PC-3 (cell line): ENCODE results near the gene CPNE7. TPM values are rescaled to one million over a fixed set of nuclear protein-coding genes. Genes with fewer than 3 reads are reported as not detected.

Experiments
- ATAC-seq: fragments of 200-7000 bp; cut with Tn5 transposase; 2 replicates; pipeline ENCODE4 v1.9.1; 2020; ENCODE audit warnings: mild to moderate bottlenecking, moderate library complexity
- BruUV-seq: library from RNA; stranded (reverse); fragments of 400-500 nt; replicated peaks from 2 replicates; lab custom pipeline; 2021; lab: Mats Ljungman, UMichigan
- CTCF ChIA-PET: fragments of 300-600 bp; sonication (Branson Sonifier 250); formaldehyde crosslinking; loops from one replicate; lab custom pipeline; 2022; ENCODE audit warnings: antibody characterized with exemption; lab: Charles Lee
- POLR2A ChIA-PET: fragments of 300-600 bp; sonication (Branson Sonifier 250); formaldehyde crosslinking; loops from one replicate; lab custom pipeline; 2022; ENCODE audit warnings: antibody characterized with exemption; ENCODE audit not compliant: unreplicated experiment; lab: Charles Lee
- DNase-seq: peaks from one replicate; pipeline ENCODE4 v3.0.0-alpha.2; 2015
- H2AFZ ChIP-seq: fragments of 300-600 bp; sonication (generic); 2 replicates; pipeline ENCODE4 v1.6.0; 2016; ENCODE audit warnings: antibody characterized with exemption, low read length
- H3F3A ChIP-seq: fragments of 300-600 bp; sonication (generic); one replicate; pipeline ENCODE4 v1.6.0; 2017; ENCODE audit warnings: antibody characterized with exemption, low read length, control low read depth, mild to moderate bottlenecking; ENCODE audit not compliant: unreplicated experiment
- H3K27ac ChIP-seq: fragments of 300-600 bp; sonication (generic); 2 replicates; pipeline ENCODE4 v1.5.1; 2016; ENCODE audit warnings: mild to moderate bottlenecking, low read length
- H3K27me3 ChIP-seq: fragments of 300-600 bp; sonication (generic); 2 replicates; pipeline ENCODE4 v1.6.1; 2016; ENCODE audit warnings: low read length, mixed read lengths
- H3K36me3 ChIP-seq: fragments of 300-600 bp; sonication (generic); 2 replicates; pipeline ENCODE4 v1.6.1; 2016; ENCODE audit warnings: low read depth, mixed run types, low read length, mixed read lengths
- H3K4me1 ChIP-seq: fragments of 300-600 bp; sonication (generic); 2 replicates; pipeline ENCODE4 v1.5.1; 2016; ENCODE audit warnings: low read length; ENCODE audit not compliant: insufficient read depth
- H3K4me2 ChIP-seq: fragments of 300-600 bp; sonication (generic); 2 replicates; pipeline ENCODE4 v1.6.0; 2016; ENCODE audit warnings: low read length
- H3K4me3 ChIP-seq: fragments of 300-600 bp; sonication (generic); 2 replicates; pipeline ENCODE4 v1.5.1; 2016; ENCODE audit warnings: mild to moderate bottlenecking, low read length, mixed read lengths
- H3K79me2 ChIP-seq: fragments of 300-600 bp; sonication (generic); 2 replicates; pipeline ENCODE4 v1.6.1; 2017; ENCODE audit warnings: low read length, mixed read lengths
- H3K9ac ChIP-seq: fragments of 300-600 bp; sonication (generic); 2 replicates; pipeline ENCODE4 v1.6.0; 2016; ENCODE audit warnings: mild to moderate bottlenecking, low read length
- H3K9me2 ChIP-seq: fragments of 300-600 bp; sonication (generic); replicated peaks from 2 replicates; pipeline ENCODE4 v1.6.1; 2016; ENCODE audit warnings: mixed run types, low read length, mixed read lengths
- H3K9me3 ChIP-seq: fragments of 300-600 bp; sonication (generic); 2 replicates; pipeline ENCODE4 v1.6.1; 2016; ENCODE audit warnings: low read length, mixed read lengths
- H4K20me1 ChIP-seq: fragments of 300-600 bp; sonication (generic); 2 replicates; pipeline ENCODE4 v1.6.1; 2016; ENCODE audit warnings: low read length, mixed read lengths
- EZH2 ChIP-seq: fragments of 300-600 bp; sonication (generic); IDR thresholded peaks from one replicate; pipeline ENCODE4 v1.6.1; 2017; ENCODE audit warnings: antibody characterized with exemption, mild to moderate bottlenecking, low read length; ENCODE audit not compliant: unreplicated experiment
- EZH2phosphoT487 ChIP-seq: fragments of 300-600 bp; sonication (generic); IDR thresholded peaks from 2 replicates; pipeline ENCODE4 v1.6.1; 2018; ENCODE audit warnings: mild to moderate bottlenecking, antibody characterized with exemption, low read length, borderline replicate concordance
- intact Hi-C: fragments of 100-400 bp; cut with micrococcal nuclease; formaldehyde crosslinking; loops from 2 replicates; pipeline ENCODE4 v1.9.0; 2023
- total RNA-seq: library from RNA; depleted of rRNA; stranded (reverse); fragments of >200 nt; gene quantifications from 2 replicates; pipeline ENCODE4 v1.2.3, GENCODE V29; 2014
- TF ChIP-seq, protein P1 (sequence below): fragments of 300-600 bp; sonication (generic); conservative IDR thresholded peaks from 2 replicates; pipeline ENCODE4 v1.5.1; 2017; ENCODE audit warnings: antibody characterized with exemption, low read depth, mild to moderate bottlenecking, low read length

CPNE7 gene
- total RNA-seq, 1 experiment from 2014 or later, result 29.7 TPM

DNA sequence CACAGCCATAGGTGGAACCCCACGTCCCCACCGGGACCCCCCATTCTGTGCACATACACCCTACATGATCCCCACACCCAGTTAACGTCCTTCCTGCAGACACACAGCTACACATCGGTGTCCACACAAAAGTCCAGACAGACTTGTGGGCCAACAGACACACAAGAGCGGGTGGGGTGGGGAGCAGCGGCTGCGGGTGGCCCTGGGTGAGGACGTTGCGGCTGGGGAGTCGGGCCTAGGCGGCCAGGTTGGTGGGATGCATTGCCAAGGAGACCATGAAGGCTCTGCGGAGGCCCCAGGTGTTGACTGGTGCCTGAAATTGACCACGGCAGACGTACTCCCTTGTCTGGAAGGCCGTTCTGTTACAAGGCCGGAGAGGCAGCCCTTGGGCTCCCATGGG, 29.2 kb downstream of the CPNE7 start:
- Histone ChIP-seq H2AFZ (no peak overlapping the region), H3K79me2 (no peaks in the 10 kb centered on the region), H3K9ac (no peak overlapping the region), H3K27me3 (no peaks in the 10 kb centered on the region), H4K20me1 (no peaks in the 10 kb centered on the region), H3K4me3 (no peak overlapping the region), H3K4me1 (peaks cover 10% of the 10 kb centered on the region), H3K9me3 (no peaks in the 10 kb centered on the region), H3F3A (no peaks in the 10 kb centered on the region), H3K27ac (no peak overlapping the region), H3K36me3 (no peaks in the 10 kb centered on the region), H3K4me2 (no peak overlapping the region), H3K9me2 (no peaks in the 10 kb centered on the region)
- ATAC-seq, result no peak
- DNase-seq, result no peak
- CTCF ChIA-PET, result no interaction called here
- TF ChIP-seq EZH2 (no peak), EZH2phosphoT487 (no peak)
- TF ChIP-seq, protein P1, sequence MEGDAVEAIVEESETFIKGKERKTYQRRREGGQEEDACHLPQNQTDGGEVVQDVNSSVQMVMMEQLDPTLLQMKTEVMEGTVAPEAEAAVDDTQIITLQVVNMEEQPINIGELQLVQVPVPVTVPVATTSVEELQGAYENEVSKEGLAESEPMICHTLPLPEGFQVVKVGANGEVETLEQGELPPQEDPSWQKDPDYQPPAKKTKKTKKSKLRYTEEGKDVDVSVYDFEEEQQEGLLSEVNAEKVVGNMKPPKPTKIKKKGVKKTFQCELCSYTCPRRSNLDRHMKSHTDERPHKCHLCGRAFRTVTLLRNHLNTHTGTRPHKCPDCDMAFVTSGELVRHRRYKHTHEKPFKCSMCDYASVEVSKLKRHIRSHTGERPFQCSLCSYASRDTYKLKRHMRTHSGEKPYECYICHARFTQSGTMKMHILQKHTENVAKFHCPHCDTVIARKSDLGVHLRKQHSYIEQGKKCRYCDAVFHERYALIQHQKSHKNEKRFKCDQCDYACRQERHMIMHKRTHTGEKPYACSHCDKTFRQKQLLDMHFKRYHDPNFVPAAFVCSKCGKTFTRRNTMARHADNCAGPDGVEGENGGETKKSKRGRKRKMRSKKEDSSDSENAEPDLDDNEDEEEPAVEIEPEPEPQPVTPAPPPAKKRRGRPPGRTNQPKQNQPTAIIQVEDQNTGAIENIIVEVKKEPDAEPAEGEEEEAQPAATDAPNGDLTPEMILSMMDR, result no peak
- POLR2A ChIA-PET, result no interaction called here
- intact Hi-C loops, result no loop called here
- BruUV-seq, result no TSS peak

DNA sequence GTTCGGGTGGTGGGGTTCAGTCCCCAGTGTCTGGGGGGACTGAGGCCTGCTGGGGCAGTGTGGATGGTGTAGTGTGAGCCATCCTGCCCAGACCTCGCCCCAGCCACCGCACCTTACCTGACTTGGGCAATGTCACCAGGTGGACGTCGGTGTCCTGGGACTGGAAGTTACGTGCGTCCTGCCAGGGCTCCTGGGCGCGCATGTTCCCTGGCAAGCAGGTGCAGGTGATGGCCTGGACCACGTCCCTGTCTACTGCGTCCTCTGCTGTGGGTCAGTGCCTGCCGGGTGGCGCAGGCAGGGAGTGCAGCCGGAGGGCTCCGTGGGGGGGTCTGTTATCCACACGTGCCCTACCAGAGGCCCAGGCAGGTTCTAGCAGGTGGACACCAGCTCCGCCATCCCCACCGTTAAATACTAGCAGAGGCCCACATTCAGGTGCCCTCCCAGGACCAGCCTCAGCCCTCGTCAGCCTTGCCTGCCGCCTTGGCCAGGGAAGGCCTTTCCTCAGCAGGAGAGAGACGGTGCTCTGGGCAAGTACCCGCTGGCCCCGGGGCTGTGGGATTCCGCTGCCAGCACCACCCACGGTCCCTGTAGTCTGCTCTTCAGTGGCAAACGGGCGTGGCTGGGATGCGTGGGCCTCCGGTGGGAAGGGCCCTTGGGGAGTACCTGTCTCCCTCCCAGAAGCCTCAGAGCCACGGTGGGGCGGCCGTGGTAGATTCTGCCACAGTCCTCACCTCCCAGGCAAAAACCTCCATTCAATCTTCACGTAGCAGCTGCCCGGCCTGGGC, 29.8 kb downstream of the CPNE7 start:
- Histone ChIP-seq H4K20me1 (no peaks in the 10 kb centered on the region), H3K9me2 (no peaks in the 10 kb centered on the region), H3K4me3 (no peak overlapping the region), H3K9me3 (no peaks in the 10 kb centered on the region), H3K79me2 (no peaks in the 10 kb centered on the region), H3F3A (no peaks in the 10 kb centered on the region), H3K4me2 (no peak overlapping the region), H3K27ac (no peak overlapping the region), H2AFZ (no peak overlapping the region), H3K9ac (no peak overlapping the region), H3K4me1 (peaks cover 10% of the 10 kb centered on the region), H3K27me3 (no peaks in the 10 kb centered on the region), H3K36me3 (no peaks in the 10 kb centered on the region)
- POLR2A ChIA-PET, result no interaction called here
- no peak for TF ChIP-seq EZH2
- no peak for TF ChIP-seq EZH2phosphoT487
- TF ChIP-seq, protein P1, result no peak
- CTCF ChIA-PET, result no interaction called here
- intact Hi-C loops, result no loop called here
- ATAC-seq, result no peak
- DNase-seq, result no peak
- no TSS peak for BruUV-seq

DNA sequence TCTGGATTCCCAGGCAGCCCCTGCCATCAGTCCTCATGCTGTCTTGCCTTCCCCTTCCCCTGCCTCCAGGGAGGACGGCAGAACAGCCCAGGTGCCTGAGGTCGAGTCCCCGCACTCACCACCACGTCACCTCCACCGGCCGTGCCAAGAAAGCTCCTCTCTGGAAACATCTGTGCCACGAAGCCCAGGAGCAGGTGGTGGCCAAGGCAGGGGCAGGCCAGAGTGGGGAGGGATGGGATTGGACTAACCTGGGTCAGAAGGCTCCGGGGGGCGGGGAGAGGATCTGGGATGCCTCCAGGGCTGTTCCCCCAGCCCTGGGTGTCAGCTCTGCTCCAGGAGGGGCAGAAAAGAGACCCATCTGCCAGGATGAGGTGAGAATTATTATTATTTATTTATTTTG, 30.4 kb downstream of the CPNE7 start:
- Histone ChIP-seq H2AFZ (no peak overlapping the region), H3K9me2 (no peaks in the 10 kb centered on the region), H3K9ac (no peak overlapping the region), H4K20me1 (no peaks in the 10 kb centered on the region), H3K4me3 (no peak overlapping the region), H3K79me2 (no peaks in the 10 kb centered on the region), H3K27ac (no peak overlapping the region), H3K9me3 (no peaks in the 10 kb centered on the region), H3K36me3 (no peaks in the 10 kb centered on the region), H3K4me2 (no peak overlapping the region), H3K27me3 (no peaks in the 10 kb centered on the region), H3K4me1 (peaks cover 10% of the 10 kb centered on the region), H3F3A (no peaks in the 10 kb centered on the region)
- no peak for ATAC-seq
- DNase-seq, result no peak
- ChIA-PET CTCF (no interaction called here), POLR2A (no interaction called here)
- intact Hi-C loops, result no loop called here
- BruUV-seq, result no TSS peak
- no peak for TF ChIP-seq EZH2
- TF ChIP-seq EZH2phosphoT487, result no peak
- TF ChIP-seq, protein P1, result no peak
